OCI-LY3 (cell line): Measurements from ENCODE around the gene FAM241B.

Experiments
- H2AFZ ChIP-seq: fragments of 200-600, 300-600 bp; shearing (Covaris generic); 2 replicates; pipeline ENCODE4 v1.6.0; 2014; ENCODE audit warnings: antibody characterized with exemption, low read depth, low read length
- H3K27ac ChIP-seq: fragments of 200-600, 300-600 bp; sonication (generic); 2 replicates; pipeline ENCODE4 v1.5.1; 2014; ENCODE audit warnings: mild to moderate bottlenecking, low read length, moderate library complexity, mixed read lengths
- H3K27me3 ChIP-seq: fragments of 200-600, 300-600 bp; sonication (generic); 2 replicates; pipeline ENCODE4 v1.6.1; 2014; ENCODE audit warnings: low read depth, low read length, mixed read lengths
- H3K36me3 ChIP-seq: fragments of 200-600, 300-600 bp; sonication (generic); replicated peaks from 2 replicates; pipeline ENCODE3; 2014; ENCODE audit warnings: low read depth, low read length, mixed read lengths
- H3K4me1 ChIP-seq: fragments of 300-600, 200-600 bp; sonication (generic); 2 replicates; pipeline ENCODE4 v1.6.1; 2014; ENCODE audit warnings: low read length, mixed read lengths
- H3K4me2 ChIP-seq: fragments of 200-600, 300-600 bp; sonication (generic); 2 replicates; pipeline ENCODE4 v1.6.1; 2014; ENCODE audit warnings: low read length, mixed read lengths
- H3K4me3 ChIP-seq: fragments of 300-600, 200-600 bp; sonication (generic); 2 replicates; pipeline ENCODE4 v1.5.1; 2014; ENCODE audit warnings: antibody characterized with exemption, mild to moderate bottlenecking, low read length, moderate library complexity
- H3K79me2 ChIP-seq: fragments of 300-600, 200-600 bp; shearing (Covaris generic); 2 replicates; pipeline ENCODE4 v1.6.1; 2014; ENCODE audit warnings: mild to moderate bottlenecking, low read length, mixed read lengths
- H3K9ac ChIP-seq: fragments of 300-600, 200-600 bp; shearing (Covaris generic); 2 replicates; pipeline ENCODE4 v1.6.0; 2014; ENCODE audit warnings: mild to moderate bottlenecking, low read length, moderate library complexity
- H3K9me3 ChIP-seq: fragments of 200-600, 300-600 bp; shearing (Covaris generic); 2 replicates; pipeline ENCODE4 v1.6.1; 2014; ENCODE audit warnings: low read length, mixed read lengths; ENCODE audit not compliant: insufficient read depth
- H4K20me1 ChIP-seq: fragments of 200-600, 300-600 bp; sonication (generic); 2 replicates; pipeline ENCODE4 v1.6.1; 2016; ENCODE audit warnings: low read length, mixed read lengths; ENCODE audit not compliant: insufficient read depth
- EZH2phosphoT487 ChIP-seq: fragments of 200-600 bp; shearing (Covaris generic); IDR thresholded peaks from 2 replicates; pipeline ENCODE4 v1.6.1; 2018; ENCODE audit warnings: antibody characterized with exemption, mixed run types, low read depth
- TF ChIP-seq, protein P1 (sequence below): fragments of 200-600, 300-600 bp; sonication (generic); IDR thresholded peaks from 2 replicates; pipeline ENCODE4 v1.5.1; 2014; ENCODE audit warnings: antibody characterized with exemption, low read length, low read depth

FAM241B gene

DNA sequence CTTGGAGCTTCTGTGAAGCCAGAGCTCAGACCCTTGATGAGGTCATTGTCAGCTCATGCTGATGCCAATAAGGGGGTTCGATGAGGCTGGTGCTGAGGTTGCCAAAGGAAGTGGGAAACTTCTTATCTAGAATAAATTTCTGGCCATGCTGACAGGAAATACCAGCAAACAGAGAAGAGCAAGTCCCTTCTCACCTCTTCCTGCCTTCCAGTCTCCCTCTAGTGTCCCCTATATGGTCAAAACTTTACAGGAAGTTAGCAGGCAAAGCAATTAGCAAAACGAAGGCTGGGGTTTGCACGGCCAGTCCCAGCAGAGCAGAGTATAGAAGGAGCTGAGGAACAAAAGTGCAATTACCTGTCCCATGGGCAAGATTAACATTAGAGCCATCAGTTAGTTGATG, 41.7 kb upstream of the FAM241B start:
- Histone ChIP-seq H4K20me1 (no peaks in the 10 kb centered on the region), H3K36me3 (no peaks in the 10 kb centered on the region), H3K27me3 (no peaks in the 10 kb centered on the region), H3K27ac (no peak overlapping the region), H3K79me2 (no peaks in the 10 kb centered on the region), H3K9me3 (no peaks in the 10 kb centered on the region), H3K4me3 (no peak overlapping the region), H3K4me1 (no peaks in the 10 kb centered on the region), H3K4me2 (no peak overlapping the region), H2AFZ (no peak overlapping the region), H3K9ac (no peak overlapping the region)
- no peak for TF ChIP-seq EZH2phosphoT487
- TF ChIP-seq, protein P1, sequence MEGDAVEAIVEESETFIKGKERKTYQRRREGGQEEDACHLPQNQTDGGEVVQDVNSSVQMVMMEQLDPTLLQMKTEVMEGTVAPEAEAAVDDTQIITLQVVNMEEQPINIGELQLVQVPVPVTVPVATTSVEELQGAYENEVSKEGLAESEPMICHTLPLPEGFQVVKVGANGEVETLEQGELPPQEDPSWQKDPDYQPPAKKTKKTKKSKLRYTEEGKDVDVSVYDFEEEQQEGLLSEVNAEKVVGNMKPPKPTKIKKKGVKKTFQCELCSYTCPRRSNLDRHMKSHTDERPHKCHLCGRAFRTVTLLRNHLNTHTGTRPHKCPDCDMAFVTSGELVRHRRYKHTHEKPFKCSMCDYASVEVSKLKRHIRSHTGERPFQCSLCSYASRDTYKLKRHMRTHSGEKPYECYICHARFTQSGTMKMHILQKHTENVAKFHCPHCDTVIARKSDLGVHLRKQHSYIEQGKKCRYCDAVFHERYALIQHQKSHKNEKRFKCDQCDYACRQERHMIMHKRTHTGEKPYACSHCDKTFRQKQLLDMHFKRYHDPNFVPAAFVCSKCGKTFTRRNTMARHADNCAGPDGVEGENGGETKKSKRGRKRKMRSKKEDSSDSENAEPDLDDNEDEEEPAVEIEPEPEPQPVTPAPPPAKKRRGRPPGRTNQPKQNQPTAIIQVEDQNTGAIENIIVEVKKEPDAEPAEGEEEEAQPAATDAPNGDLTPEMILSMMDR = no peak

DNA sequence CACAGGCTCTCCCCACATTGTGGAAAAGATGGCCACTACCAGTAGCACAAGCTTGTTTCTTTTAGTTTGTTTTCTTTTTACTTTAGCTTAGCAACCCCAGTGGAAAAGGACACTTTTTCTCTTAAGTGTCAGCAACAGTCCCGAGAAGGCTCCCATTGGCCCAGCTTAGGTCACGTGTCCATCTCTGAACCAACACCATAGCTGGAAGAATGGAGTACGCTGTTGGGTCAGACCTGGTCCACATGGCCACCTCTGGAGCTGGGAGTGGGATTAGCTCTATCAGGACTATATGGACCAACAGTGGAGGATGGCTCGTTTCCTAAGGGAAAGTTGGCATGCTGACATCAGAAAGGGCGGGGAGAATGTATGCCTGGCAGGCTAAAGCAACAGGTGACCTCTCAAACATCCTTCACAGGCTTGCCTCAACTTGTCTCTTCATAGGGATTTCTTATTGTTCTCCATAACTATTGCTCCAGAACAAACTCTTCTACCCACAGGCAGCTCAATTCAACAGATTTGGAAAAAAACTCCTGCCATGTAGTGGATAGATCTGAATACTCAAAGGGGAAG, 29.2 kb upstream of the FAM241B start:
- H3K9me3 ChIP-seq = no peaks in the 10 kb centered on the region
- no peaks in the 10 kb centered on the region for H4K20me1 ChIP-seq
- no peaks in the 10 kb centered on the region for H3K4me1 ChIP-seq
- peaks cover 4% of the 10 kb centered on the region; the same call in 1 of the 2 replicates for H3K27me3 ChIP-seq
- H2AFZ ChIP-seq = no peak overlapping the region
- H3K36me3 ChIP-seq = no peaks in the 10 kb centered on the region
- H3K4me3 ChIP-seq = no peak overlapping the region
- H3K9ac ChIP-seq = no peak overlapping the region
- no peak overlapping the region for H3K4me2 ChIP-seq
- no peaks in the 10 kb centered on the region for H3K79me2 ChIP-seq
- H3K27ac ChIP-seq = no peak overlapping the region
- TF ChIP-seq, protein P1 = no peak
- TF ChIP-seq EZH2phosphoT487 = no peak

DNA sequence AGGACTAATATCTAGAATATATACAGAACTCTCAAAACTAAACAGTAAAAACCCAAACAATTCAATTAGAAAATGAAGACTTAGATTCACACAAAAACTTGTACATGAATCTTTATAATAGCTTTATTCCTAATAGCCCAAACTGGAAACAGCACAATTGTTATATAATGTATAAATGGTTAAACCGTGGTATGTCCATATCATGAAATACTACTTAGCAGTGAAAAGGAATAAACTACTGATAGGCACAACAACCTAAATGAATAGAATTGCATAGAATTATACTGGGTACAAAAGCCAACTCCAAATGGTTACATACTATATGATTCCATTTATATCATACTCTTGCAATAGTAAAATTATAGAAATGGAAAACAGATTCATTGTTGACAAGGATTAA, 21.0 kb upstream of the FAM241B start:
- Histone ChIP-seq H3K4me3 (no peak overlapping the region), H3K9me3 (no peaks in the 10 kb centered on the region), H3K27me3 (no peaks in the 10 kb centered on the region)

DNA sequence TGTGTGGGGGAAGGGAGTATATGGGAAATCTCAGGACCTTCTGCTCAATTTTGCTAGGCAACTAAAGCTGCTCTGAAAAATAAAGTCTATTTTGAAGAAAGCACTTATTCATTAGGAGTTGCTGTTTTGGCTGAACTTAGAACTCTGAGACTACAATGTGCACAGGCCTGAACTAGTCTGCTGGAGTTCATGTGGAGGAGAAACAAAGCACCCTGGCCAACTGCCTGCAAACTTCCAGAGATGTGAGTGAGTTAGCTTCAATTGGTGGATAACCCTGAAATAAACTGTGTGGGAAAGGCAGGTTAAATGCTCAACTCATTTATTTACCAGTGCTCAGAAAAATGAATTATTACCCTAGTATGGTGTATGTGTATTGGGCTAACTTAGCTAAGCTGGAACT, 17.3 kb upstream of the FAM241B start:
- Histone ChIP-seq H2AFZ (no peak overlapping the region), H3K4me3 (no peak overlapping the region), H3K4me2 (no peak overlapping the region), H3K79me2 (no peaks in the 10 kb centered on the region), H3K9me3 (no peaks in the 10 kb centered on the region), H3K4me1 (peaks cover 6% of the 10 kb centered on the region; the same call in 1 of the 2 replicates), H3K36me3 (no peaks in the 10 kb centered on the region), H3K27me3 (no peaks in the 10 kb centered on the region), H3K9ac (no peak overlapping the region), H4K20me1 (no peaks in the 10 kb centered on the region), H3K27ac (no peak overlapping the region)
- TF ChIP-seq, protein P1 = no peak
- TF ChIP-seq EZH2phosphoT487 = no peak

More for the DNA sequence above, 21.0 kb upstream of the FAM241B start:
- no peaks in the 10 kb centered on the region for H3K36me3 ChIP-seq
- H3K4me2 ChIP-seq = no peak overlapping the region
- no peak overlapping the region for H3K9ac ChIP-seq
- TF ChIP-seq, protein P1 = no peak
- no peak for TF ChIP-seq EZH2phosphoT487
- peaks cover 3% of the 10 kb centered on the region; the same call in 1 of the 2 replicates for H3K4me1 ChIP-seq
- H3K79me2 ChIP-seq = no peaks in the 10 kb centered on the region
- H2AFZ ChIP-seq = no peak overlapping the region
- H3K27ac ChIP-seq = no peak overlapping the region
- H4K20me1 ChIP-seq = no peaks in the 10 kb centered on the region
